Lower leg skin (tissue), 4 donors: ENCODE measurements around the gene MAP2. TPM values are rescaled to one million over a fixed set of nuclear protein-coding genes. Genes with fewer than 3 reads are reported as not detected.

ENCODE experiments used
- DNase-seq, 2 donors: peaks; one replicate each; pipeline ENCODE4 v3.0.0-alpha.2; 2019; ENCODE audit warnings: low spot score in 2 of 2
- H3K4me3 ChIP-seq: fragments of 200-600 bp; sonication (generic); 2 replicates; pipeline ENCODE4 v1.5.1; 2017; ENCODE audit warnings: mild to moderate bottlenecking, low read depth; ENCODE audit not compliant: poor library complexity, severe bottlenecking
- CTCF ChIP-seq, 3 donors: fragments of 450-650 bp; IDR thresholded peaks; one replicate each; pipeline ENCODE4 v1.5.1; 2016; ENCODE audit warnings: antibody characterized with exemption in 3 of 3, mild to moderate bottlenecking in 3 of 3, moderate library complexity in 2 of 3
- POLR2A ChIP-seq, 2 donors: fragments of 450-650 bp; IDR thresholded peaks; one replicate each; pipeline ENCODE4 v1.6.1; 2016 to 2017; ENCODE audit warnings: antibody characterized with exemption in 2 of 2, mild to moderate bottlenecking in 1 of 2, moderate library complexity in 1 of 2
- WGBS, 2 donors: methylation state at CpG; one replicate each; pipeline ENCODE4 v1.1.5; 2018; 5-methylcytosine and 5-hydroxymethylcytosine counted together
- intact Hi-C: fragments of 100-400 bp; cut with DNase I; formaldehyde crosslinking; loops from one replicate; pipeline ENCODE4 v1.15.0; 2023; ENCODE audit warnings: low total_unique reads
- total RNA-seq, 4 donors: library from RNA; depleted of rRNA; stranded (reverse); fragments of >200 nt; gene quantifications; one replicate each; pipeline ENCODE4 v1.1.0, GENCODE V29; 2016

Gene MAP2
- total RNA-seq, 4 donors from 2014 or later = 35.1 to 47.8 (median 40.9) TPM

GRCh38 chr2:209387389-209387788 is 36.5 kb upstream of the MAP2 start:
- intact Hi-C loops = no loop called here
- no peak for TF ChIP-seq CTCF (IDR thresholded peaks at IDR 0.05)
- TF ChIP-seq POLR2A (IDR thresholded peaks at IDR 0.05) = no peak
- H3K4me3 ChIP-seq = no peak overlapping the region
- 94 to 95% methylated on average over 25 to 32 of the region's 34 CpGs for WGBS, 2 donors
- DNase-seq = no peak

- H3K4me3 ChIP-seq = no peak overlapping the region
- TF ChIP-seq CTCF (IDR thresholded peaks at IDR 0.05) (no peak), POLR2A (IDR thresholded peaks at IDR 0.05) (no peak)
- intact Hi-C loops = no loop called here
- DNase-seq = no peak
- WGBS, 2 donors = 75 to 76% methylated on average over 4 of the region's 4 CpGs
Measured at GRCh38 chr2:209388446-209389037, 35.3 kb upstream of the MAP2 start.

GRCh38 chr2:209389171-209389618 is 34.7 kb upstream of the MAP2 start:
- no peak for DNase-seq
- H3K4me3 ChIP-seq = no peak overlapping the region
- TF ChIP-seq POLR2A (IDR thresholded peaks at IDR 0.05) = no peak
- no peak for TF ChIP-seq CTCF (IDR thresholded peaks at IDR 0.05)
- WGBS, 2 donors = 48 to 49% methylated on average over 5 of the region's 5 CpGs
- intact Hi-C loops = no loop called here

GRCh38 chr2:209390839-209391238 is 33.0 kb upstream of the MAP2 start:
- no peak overlapping the region for H3K4me3 ChIP-seq
- no peak for DNase-seq
- intact Hi-C loops = no loop called here
- 63 to 67% methylated on average over 1 of the region's 1 CpG for WGBS, 2 donors
- TF ChIP-seq POLR2A (IDR thresholded peaks at IDR 0.05) = no peak
- TF ChIP-seq CTCF (IDR thresholded peaks at IDR 0.05) = no peak

- no peak overlapping the region for H3K4me3 ChIP-seq
- 45% methylated on average over 3 of the region's 3 CpGs for WGBS, 2 donors
- TF ChIP-seq CTCF (IDR thresholded peaks at IDR 0.05) (no peak), POLR2A (IDR thresholded peaks at IDR 0.05) (no peak)
- DNase-seq = no peak
- intact Hi-C loops = no loop called here
Measured at GRCh38 chr2:209391776-209392401, 32.0 kb upstream of the MAP2 start.
